Right renal pelvis (tissue), 4 donors: Measurements from ENCODE around the gene AHI1. TPM values are rescaled to one million over a fixed set of nuclear protein-coding genes. Genes with fewer than 3 reads are reported as not detected.

ENCODE experiments used
- DNase-seq, 4 donors: peaks; one replicate each; pipeline ENCODE4 v3.0.0-alpha.2; 2013; ENCODE audit warnings: low read depth in 4 of 4, low spot score in 3 of 4, missing footprints in 1 of 4
- polyA plus RNA-seq, 4 donors: library from polyadenylated mRNA; unstranded; fragments of 120-200 nt; gene quantifications; one replicate each; pipeline ENCODE4 v1.2.1, GENCODE V29; 2013; ENCODE audit not compliant: insufficient read length in 4 of 4

AHI1 gene
- polyA plus RNA-seq, 4 donors: 47.5 to 70.1 (median 58.9) TPM

GRCh38 chr6:135305684-135306083 lies 191.9 kb downstream of the AHI1 start:
- DNase-seq: no peak

DNA sequence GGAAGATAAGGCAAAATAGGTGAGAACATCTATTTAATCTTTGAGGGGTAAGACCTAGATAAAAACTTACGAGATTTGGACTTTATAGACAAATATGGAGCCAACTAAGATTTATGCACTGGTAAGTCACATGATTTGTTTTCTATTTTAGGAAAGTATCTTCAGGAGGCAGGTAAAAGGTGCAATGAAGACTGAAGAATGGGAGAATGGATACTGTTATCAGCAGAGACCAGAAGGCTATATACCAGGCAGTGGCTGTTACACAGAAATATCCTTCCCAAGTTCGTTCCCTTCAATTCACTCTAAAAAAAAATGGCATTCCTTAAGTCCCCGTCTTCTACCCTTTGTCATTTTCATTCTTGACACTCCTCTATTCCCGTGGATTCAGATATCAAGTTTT lies 192.7 kb downstream of the AHI1 start:
- DNase-seq: no peak

- DNase-seq: no peak
Measured at GRCh38 chr6:135301304-135301703, 196.2 kb downstream of the AHI1 start.

DNA sequence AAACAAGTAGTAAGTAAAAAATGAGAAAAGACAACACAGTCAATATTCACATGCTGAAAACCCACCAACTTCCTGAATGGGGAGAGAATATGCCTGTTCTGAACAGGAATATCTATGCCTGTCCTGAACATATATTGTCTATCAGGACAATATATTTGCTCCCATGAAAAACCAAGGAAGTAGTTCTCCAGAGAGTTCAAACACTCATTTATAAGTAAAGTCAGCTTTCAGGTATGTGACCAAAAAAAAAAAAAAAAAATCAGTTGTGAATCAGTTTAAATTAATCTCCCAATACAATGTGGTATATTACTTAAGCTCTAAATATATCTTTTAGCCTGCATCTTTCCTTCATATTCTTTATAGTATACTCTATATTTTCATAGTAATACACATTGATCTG lies 197.0 kb downstream of the AHI1 start:
- DNase-seq: no peak

- DNase-seq: no peak
Measured at GRCh38 chr6:135299256-135299655, 198.3 kb downstream of the AHI1 start.

DNA sequence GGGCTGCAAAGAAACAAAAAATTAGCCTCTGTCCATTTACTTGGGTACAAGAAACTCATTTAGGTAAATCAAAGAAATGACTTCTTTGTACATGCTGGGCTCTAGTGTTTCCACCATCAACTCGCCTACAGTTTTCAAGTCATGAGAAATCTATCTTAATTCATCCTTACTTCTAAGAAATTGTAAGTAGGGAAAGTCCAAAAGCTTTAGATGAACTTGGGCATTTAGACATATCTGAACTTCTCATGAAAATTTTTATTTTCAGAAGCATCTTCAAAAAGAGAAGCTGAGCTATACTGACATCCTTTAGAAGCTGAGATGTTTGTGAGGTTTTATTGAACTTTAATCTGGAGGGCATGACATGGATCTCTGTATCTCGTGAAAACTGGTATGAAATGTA lies 199.1 kb downstream of the AHI1 start:
- no peak for DNase-seq

- no peak for DNase-seq
Measured at GRCh38 chr6:135296715-135297114, 200.8 kb downstream of the AHI1 start.

DNA sequence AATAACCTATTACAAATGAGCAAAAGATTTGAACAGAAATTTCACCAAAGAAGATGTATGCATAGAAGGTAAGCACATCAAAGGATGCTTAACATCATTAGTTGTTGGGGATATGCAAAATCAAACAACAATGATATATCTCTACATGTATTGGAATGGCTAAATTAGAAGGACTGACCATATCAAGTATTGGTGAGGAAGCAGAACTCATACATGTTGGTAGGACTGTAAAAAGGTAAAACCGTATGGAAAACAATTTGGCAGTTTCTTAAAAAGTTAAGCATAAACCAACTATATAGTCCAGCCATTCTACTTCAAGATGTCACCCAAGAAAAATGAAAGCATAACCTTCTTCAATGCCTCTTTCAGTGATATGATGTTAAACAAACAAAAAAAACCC lies 202.5 kb downstream of the AHI1 start:
- DNase-seq: no peak

DNA sequence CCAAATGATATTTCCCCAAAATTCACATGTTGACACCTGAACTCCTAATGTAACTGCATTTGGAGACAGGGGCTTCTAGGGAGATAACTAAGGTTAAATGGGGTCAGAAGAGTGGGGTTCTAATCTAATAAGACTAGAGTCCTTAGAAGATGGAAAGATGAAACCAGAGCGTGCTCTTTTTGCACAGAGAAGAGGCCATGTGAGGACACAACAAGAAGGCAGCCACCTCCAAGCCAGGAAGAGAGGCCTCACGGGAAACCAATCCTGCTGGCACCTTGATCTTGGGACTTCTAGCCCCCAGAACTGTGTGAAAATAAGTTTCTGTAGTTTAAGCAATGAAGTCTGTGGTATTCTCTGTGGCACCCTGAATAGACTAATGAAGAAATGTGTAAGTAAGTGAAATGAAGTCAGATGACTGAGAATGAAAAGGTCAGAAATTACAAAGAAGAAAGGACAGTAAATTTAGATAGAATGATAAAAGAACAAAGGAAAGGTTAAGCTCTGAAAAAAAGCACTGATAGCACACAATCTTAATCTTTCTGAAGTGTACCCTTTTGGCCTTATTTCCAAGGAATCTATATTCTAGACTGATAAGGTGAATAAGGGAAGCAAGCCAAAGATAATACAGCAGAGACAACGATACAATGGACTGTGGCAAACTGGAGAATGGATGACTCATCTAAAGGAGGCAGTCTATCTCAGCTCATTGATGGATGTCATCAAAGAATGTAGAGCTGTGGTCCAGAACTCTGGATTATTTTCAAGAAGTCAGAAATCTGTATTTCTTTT lies 206.1 kb downstream of the AHI1 start:
- DNase-seq: no peak

- no peak for DNase-seq
Measured at GRCh38 chr6:135289816-135290215, 207.7 kb downstream of the AHI1 start.

GRCh38 chr6:135286962-135287538 lies 210.5 kb downstream of the AHI1 start:
- no peak for DNase-seq

- no peak for DNase-seq
Measured at GRCh38 chr6:135285165-135285564, 212.4 kb downstream of the AHI1 start.

DNA sequence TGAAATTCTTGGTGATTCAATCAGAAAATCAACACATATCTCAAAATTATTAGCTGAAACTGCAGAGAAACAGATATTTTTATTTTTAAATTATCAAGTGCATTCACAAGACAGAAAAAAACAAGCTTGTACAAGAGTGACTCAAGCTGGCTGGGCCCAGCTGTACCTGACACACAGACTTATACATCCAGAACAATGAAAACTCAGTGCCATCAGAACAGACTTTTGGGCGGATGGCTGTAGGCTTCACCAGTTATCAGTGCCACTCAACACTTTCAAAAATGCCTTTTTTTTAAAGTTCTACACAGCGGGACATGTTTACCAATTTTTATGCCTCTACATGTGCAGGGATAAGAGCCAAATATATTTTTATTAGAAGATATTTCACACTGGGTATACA lies 213.6 kb downstream of the AHI1 start:
- no peak for DNase-seq

DNA sequence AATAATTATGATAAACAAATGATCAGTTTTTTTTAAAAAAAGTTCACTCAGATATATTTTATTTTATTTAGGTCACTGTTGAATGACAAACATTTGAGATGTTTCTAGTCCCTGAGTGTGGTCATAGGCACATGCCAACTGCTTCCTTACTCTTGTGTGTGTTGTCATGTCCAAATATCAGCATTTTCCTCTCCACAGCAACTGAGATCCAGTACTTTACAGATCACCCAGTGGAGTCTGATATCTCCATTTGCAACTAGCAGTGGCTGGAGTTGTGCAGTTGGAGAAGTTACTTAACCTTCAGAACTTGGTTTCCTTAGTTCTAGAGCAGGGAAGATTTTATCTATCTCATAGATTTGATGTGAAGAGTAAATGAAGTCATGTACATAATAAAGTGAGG lies 215.1 kb downstream of the AHI1 start:
- no peak for DNase-seq

GRCh38 chr6:135281964-135282363 lies 215.6 kb downstream of the AHI1 start:
- DNase-seq: no peak

- no peak for DNase-seq
Measured at GRCh38 chr6:135281227-135281626, 216.3 kb downstream of the AHI1 start.

DNA sequence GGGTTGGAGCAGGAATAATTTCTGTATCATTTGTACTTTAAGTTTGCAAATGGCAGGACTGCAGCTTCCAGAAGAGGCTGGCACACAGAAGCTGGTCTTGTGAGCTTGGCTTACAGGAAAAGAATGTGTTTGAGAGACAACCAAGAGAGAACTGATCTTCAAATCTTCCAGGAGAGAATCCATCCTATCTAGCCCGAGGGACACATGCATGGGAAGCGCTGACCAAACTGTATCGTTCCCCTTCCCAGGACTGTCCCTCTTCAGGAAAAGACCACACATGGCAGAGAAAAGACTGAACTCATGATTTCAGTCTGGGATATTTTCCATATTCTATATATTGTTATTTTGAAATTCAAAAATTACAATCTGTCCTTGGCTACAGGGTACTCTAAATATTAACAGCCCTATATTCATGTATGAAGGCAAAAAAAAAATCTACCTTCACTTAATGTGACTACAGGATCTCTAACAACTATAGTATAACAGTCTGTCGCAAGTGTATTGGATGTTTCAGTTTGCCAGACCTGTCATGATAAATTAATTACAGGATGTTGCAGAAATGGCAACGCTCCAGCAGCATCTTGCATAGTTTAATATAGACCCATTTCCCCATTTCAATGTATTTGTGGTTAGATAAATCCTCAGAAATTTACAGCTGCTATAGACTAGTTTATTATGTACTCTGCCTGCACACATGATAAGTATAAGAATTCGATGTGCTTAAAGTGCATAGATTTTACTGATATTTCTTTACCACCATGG lies 217.0 kb downstream of the AHI1 start:
- no peak for DNase-seq

DNA sequence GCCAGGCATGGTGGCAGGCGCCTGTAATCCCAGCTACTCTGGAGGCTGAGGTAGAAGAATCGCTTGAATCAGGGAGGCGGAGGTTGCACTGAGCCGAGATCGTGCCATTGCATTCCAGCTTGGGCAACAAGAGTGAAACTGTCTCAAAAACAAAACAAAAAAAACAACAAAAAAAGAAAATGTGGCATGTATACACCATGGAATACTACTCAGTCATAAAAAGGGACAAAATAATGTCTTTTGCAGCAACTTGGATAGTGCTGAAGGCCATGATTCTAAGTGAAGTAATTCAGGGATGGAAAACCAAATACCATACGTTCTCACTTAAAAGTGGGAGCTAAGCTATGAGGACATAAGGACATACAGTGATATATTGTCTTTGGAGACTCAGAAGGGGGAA lies 220.1 kb downstream of the AHI1 start:
- DNase-seq: no peak

- DNase-seq: no peak
Measured at GRCh38 chr6:135274561-135275293, 222.8 kb downstream of the AHI1 start.

DNA sequence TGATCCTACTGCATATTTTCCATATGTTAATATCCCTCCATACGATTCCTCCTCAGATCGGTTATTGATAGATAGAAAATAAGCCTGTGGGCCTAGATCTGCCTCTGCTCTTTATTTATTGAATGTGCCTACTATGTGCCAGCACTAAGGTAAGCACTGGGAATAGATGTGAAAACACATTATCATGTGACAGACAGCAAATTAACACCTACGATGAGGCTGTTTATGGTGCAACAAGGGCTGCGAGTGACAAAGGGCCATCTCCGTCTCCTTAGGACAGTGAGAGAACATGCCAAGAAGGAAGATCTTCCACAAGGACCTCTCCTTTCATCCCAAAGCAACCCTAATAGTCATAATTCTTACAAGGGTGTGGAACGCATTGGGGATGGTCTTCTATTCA lies 225.9 kb downstream of the AHI1 start:
- DNase-seq: no peak
